Pancreas (tissue), 10 donors: ENCODE data around the gene LSM14B. TPM values are rescaled to one million over a fixed set of nuclear protein-coding genes. Genes with fewer than 3 reads are reported as not detected.

Experiments
- ATAC-seq, 4 donors: fragments of 200-7000 bp; cut with Tn5 transposase; one replicate each; pipeline versions ENCODE4 v1.8.0 to v1.9.1; 2020; ENCODE audit warnings: mild to moderate bottlenecking in 4 of 4, moderate library complexity in 4 of 4
- DNase-seq, 6 donors: peaks; one replicate each; pipeline ENCODE4 v3.0.0-alpha.2; 2020
- FAIRE-seq: peaks from 2 replicates; lab custom pipeline; 2012; peaks lifted over from hg19 to GRCh38; lab: Jason Lieb, UNC
- H3K27ac ChIP-seq, 4 donors: fragments of 200-600 bp; sonication (generic); 1 replicate in 3 of 4; 2 replicates in 1 of 4; pipeline versions ENCODE4 v1.5.0 to v1.8.0; 2020
- H3K27me3 ChIP-seq, 4 donors: fragments of 200-600 bp; one replicate each; pipeline ENCODE4 v1.8.0; 2021
- H3K36me3 ChIP-seq, 3 donors: fragments of 200-600 bp; sonication (generic) in 1 of 3; one replicate each; pipeline versions ENCODE4 v1.5.0 to v1.8.0; 2020 to 2021
- H3K4me1 ChIP-seq, 3 donors: fragments of 200-600 bp; one replicate each; pipeline ENCODE4 v1.8.0; 2021
- H3K4me3 ChIP-seq, 4 donors: fragments of 200-600 bp; sonication (generic) in 2 of 4; one replicate each; pipeline versions ENCODE4 v1.5.0 to v1.8.0; 2020 to 2021
- H3K9me3 ChIP-seq, 4 donors: fragments of 200-600 bp; one replicate each; pipeline ENCODE4 v1.8.0; 2021
- WGBS, 2 donors: extraction: QIAGEN DNeasy Blood & Tissue Kit; methylation state at CpG; one replicate each; pipeline ENCODE4 v1.1.7; 2013; 5-methylcytosine and 5-hydroxymethylcytosine counted together
- intact Hi-C, 3 donors: fragments of 100-400 bp; cut with DNase I; formaldehyde crosslinking; loops; one replicate each; pipeline versions ENCODE4 v1.11.1 to v1.14.2; 2022
- polyA plus RNA-seq, 2 donors: library from polyadenylated mRNA; stranded (reverse); fragments of 200-250 nt; gene quantifications; one replicate each; pipeline ENCODE4 v1.2.3, GENCODE V29; 2013
- total RNA-seq, 6 donors: library from RNA; stranded (reverse); fragmentation: NEBNext Ultra II Directional in 4 of 6; extraction: Animal tissue kit (Norgen Biotek cat#: 25700) in 4 of 6; gene quantifications; one replicate each; pipeline versions ENCODE4 v1.2.1 to v1.2.4, GENCODE V29; 2021 to 2023
- TF ChIP-seq, protein P1 (sequence below), 4 donors: fragments of 200-600 bp; sonication (generic) in 3 of 4; IDR thresholded peaks; one replicate each; pipeline versions ENCODE4 v1.5.0 to v1.8.0; 2021; ENCODE audit warnings: antibody characterized with exemption in 4 of 4
- donor health status: healthy with polysubstance abuse.
- donor health status: DM: no; HTN: no; CAD: no; lungs with moderate emphysema.
- donor health status: DM: no; HTN: no; CAD: no.
- donor health status: control.
- donor health status: control.
- donor health status: Bipolar disorder and iron deficiency.
- donor health status: DM: yes; HTN: yes; CAD: no.
- donor health status: DM: no; HTN: no; CAD: no.
- donor health status: DM: no; HTN: no; CAD: no.
- donor health status: DM: yes; HTN: yes; CAD: no.

Gene LSM14B
- total and polyA plus RNA-seq, 8 donors, result 8.4 to 20.1 (median 16.7) TPM

DNA sequence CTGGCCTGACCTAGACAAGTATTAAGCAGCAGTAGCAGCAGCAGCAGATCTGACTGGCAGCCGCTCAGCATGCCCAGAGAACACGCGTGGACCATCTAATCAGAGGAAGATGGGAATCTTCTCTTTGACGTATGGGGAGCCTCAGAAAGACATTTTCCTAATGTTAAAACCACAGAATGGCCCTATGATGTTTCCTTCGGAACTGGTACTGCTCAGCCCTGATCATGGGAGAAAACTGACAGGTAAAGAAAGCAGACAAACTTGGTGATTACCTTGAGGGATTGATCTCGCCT, 14.8 kb downstream of the LSM14B start:
- peaks cover 10 to 50% (median 28%) of the 10 kb centered on the region in 3 donors for H3K36me3 ChIP-seq
- no peak for FAIRE-seq
- H3K9me3 ChIP-seq, result no peaks in the 10 kb centered on the region
- no peak for DNase-seq
- no peak overlapping the region for H3K4me3 ChIP-seq
- intact Hi-C loops, result loop anchor here in 1 of 3 donors (5.0 kb wide), 1 partner anchor 125 kb away; no protein-coding TSS in a partner anchor
- no peak for ATAC-seq
- H3K27me3 ChIP-seq, result no peaks in the 10 kb centered on the region
- H3K27ac ChIP-seq, result no peak overlapping the region
- TF ChIP-seq, protein P1, sequence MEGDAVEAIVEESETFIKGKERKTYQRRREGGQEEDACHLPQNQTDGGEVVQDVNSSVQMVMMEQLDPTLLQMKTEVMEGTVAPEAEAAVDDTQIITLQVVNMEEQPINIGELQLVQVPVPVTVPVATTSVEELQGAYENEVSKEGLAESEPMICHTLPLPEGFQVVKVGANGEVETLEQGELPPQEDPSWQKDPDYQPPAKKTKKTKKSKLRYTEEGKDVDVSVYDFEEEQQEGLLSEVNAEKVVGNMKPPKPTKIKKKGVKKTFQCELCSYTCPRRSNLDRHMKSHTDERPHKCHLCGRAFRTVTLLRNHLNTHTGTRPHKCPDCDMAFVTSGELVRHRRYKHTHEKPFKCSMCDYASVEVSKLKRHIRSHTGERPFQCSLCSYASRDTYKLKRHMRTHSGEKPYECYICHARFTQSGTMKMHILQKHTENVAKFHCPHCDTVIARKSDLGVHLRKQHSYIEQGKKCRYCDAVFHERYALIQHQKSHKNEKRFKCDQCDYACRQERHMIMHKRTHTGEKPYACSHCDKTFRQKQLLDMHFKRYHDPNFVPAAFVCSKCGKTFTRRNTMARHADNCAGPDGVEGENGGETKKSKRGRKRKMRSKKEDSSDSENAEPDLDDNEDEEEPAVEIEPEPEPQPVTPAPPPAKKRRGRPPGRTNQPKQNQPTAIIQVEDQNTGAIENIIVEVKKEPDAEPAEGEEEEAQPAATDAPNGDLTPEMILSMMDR (IDR thresholded peaks at IDR 0.05), result peak in 1 of 4 donors; percentile 2
- WGBS, 2 donors, result 73 to 80% methylated on average over 6 of the region's 6 CpGs
- peaks cover 9 to 20% (median 13%) of the 10 kb centered on the region in 3 donors for H3K4me1 ChIP-seq

DNA sequence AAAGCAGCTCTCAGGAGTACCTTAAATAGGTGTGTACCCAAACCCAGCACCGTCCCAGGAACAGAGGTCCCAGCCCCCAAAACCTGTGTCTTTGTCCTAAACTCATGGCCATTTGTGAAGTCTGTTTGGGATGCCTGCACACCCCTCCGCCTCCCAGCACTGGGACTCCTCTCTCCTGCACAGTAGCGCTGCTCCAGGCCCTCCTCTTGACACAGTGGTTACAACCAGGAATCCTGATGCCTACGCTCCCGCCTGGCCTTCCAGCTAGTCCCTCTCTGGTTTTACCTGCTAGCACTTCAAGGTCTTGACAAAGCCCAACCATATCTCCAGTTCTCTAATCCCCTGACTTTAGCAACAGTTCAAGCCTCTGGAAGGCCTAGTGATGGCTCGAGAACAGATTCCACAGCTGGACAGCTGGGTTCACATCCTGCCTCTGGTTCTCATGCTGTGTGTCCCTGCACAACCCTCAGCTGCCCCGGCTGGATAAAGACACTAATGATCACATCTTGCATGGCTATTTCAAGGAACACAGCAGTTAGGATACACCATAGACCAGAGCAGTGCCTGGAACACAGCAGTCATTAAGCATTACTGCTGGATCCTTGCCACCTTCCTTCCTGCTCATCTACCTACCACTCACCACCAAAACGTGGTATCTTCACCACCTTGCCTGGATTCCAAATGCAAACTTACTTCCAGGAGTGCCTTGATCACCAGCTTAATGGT, 15.4 kb downstream of the LSM14B start:
- H3K9me3 ChIP-seq, result no peaks in the 10 kb centered on the region
- intact Hi-C loops, result loop anchor here in 1 of 3 donors (5.0 kb wide), 1 partner anchor 125 kb away; no protein-coding TSS in a partner anchor
- no peak overlapping the region for H3K27ac ChIP-seq
- WGBS, 2 donors, result 82% methylated on average over 8 of the region's 8 CpGs
- H3K4me3 ChIP-seq, result no peak overlapping the region
- DNase-seq (no peak), FAIRE-seq (no peak), ATAC-seq (no peak)
- peaks cover 10 to 45% (median 28%) of the 10 kb centered on the region in 3 donors for H3K36me3 ChIP-seq
- H3K27me3 ChIP-seq, result no peaks in the 10 kb centered on the region
- H3K4me1 ChIP-seq, result peaks cover 9 to 22% (median 13%) of the 10 kb centered on the region in 3 donors
- TF ChIP-seq, protein P1 (IDR thresholded peaks at IDR 0.05), result no peak

DNA sequence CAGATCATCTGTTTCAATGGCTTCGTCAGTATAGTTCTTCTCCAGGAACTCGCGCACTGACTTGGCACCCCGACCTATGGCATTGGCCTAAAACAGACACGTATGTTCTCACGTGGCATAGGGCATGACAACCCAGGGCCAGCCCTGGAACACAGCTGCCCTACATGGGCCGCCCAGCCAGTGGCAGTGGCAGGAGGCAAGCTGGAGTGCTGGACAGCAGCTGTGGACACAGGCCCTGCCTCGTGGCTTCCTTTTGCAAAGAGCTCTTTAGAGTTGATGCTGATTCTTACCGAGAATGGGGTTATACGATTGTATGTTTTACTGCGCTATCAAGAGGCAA, 15.9 kb downstream of the LSM14B start:
- Histone ChIP-seq H3K4me3 (no peak overlapping the region), H3K9me3 (no peaks in the 10 kb centered on the region), H3K27ac (no peak overlapping the region), H3K36me3 (peaks cover 10 to 40% (median 28%) of the 10 kb centered on the region in 3 donors), H3K4me1 (peaks cover 9 to 19% (median 13%) of the 10 kb centered on the region in 3 donors), H3K27me3 (no peaks in the 10 kb centered on the region)
- DNase-seq (no peak), FAIRE-seq (no peak), ATAC-seq (no peak)
- intact Hi-C loops, result loop anchor here in 1 of 3 donors (5.0 kb wide), 1 partner anchor 126 kb away; no protein-coding TSS in a partner anchor
- TF ChIP-seq, protein P1 (IDR thresholded peaks at IDR 0.05), result no peak
- 80 to 84% methylated on average over 11 of the region's 11 CpGs for WGBS, 2 donors

DNA sequence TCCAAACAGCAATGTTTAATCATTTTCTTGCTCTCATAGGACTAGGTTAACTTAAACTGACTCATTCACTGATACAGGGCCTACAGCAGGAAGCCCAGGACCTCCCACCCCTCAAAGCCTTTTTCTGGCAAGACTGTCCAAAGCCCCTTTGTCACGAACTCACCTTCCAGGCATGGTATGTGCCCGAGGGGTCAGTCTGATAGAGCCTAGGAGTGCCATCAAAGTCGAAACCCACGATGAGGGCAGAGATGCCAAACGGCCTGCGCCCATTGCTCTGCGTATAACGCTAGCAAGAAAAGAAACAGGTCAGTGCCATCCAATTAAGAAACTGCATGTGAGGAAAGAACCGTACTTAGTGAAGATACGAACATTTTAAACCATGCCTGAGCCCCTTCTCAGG, 16.6 kb downstream of the LSM14B start:
- no peak for DNase-seq
- WGBS, 2 donors, result 87 to 91% methylated on average over 10 of the region's 10 CpGs
- H3K27me3 ChIP-seq, result no peaks in the 10 kb centered on the region
- ATAC-seq, result no peak
- intact Hi-C loops, result loop anchor here in 1 of 3 donors (5.0 kb wide), 1 partner anchor 127 kb away; no protein-coding TSS in a partner anchor
- no peak for FAIRE-seq
- no peaks in the 10 kb centered on the region for H3K9me3 ChIP-seq
- TF ChIP-seq, protein P1 (IDR thresholded peaks at IDR 0.05), result no peak
- H3K4me1 ChIP-seq, result peaks cover 9 to 19% (median 13%) of the 10 kb centered on the region in 3 donors
- H3K36me3 ChIP-seq, result peaks cover 10 to 36% (median 28%) of the 10 kb centered on the region in 3 donors
- H3K27ac ChIP-seq, result no peak overlapping the region
- no peak overlapping the region for H3K4me3 ChIP-seq

DNA sequence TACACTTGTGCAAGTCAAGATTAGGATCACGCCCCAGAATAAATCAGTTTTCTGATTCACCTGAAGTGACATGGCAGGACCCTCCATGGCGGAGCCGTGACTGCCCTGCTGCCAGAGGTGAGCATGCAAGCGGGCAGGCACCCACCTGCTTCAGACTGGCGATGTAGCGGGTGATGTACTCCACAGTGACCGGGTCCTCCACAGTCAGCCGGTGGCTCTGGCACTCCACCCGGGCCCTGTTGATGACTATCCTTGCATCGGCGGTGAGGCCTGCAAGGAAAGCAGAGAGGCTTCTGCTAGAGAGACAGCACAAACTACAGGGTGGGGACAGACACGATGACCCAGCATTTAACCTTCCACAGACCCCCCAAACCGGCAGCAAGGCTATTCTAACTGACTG, 17.4 kb downstream of the LSM14B start:
- H3K36me3 ChIP-seq, result peaks cover 10 to 36% (median 28%) of the 10 kb centered on the region in 3 donors
- ATAC-seq (no peak), FAIRE-seq (no peak), DNase-seq (no peak)
- no peaks in the 10 kb centered on the region for H3K27me3 ChIP-seq
- 88% methylated on average over 13 of the region's 13 CpGs for WGBS, 2 donors
- TF ChIP-seq, protein P1 (IDR thresholded peaks at IDR 0.05), result no peak
- intact Hi-C loops, result loop anchor here in 1 of 3 donors (5.0 kb wide), 1 partner anchor 127 kb away; no protein-coding TSS in a partner anchor
- H3K4me3 ChIP-seq, result no peak overlapping the region
- no peaks in the 10 kb centered on the region for H3K9me3 ChIP-seq
- H3K27ac ChIP-seq, result no peak overlapping the region
- peaks cover 10 to 20% (median 15%) of the 10 kb centered on the region in 3 donors for H3K4me1 ChIP-seq
